ENCODE data around the gene BIRC7. TPM values are rescaled to one million over a fixed set of nuclear protein-coding genes. Genes with fewer than 3 reads are reported as not detected.
A peak's percentile ranks its signal among the peaks of the same experiment; 100 is the strongest.

Gene BIRC7
- total RNA-seq, 1 experiment from 2014 or later = 0.96 TPM

- TF ChIP-seq ZBTB33 (IDR thresholded peaks at IDR 0.05; ENCODE audit: extremely low read depth, insufficient replicate concordance, low read length) (no peak), POLR2A (IDR thresholded peaks at IDR 0.05; ENCODE audit: borderline replicate concordance, extremely low read depth, insufficient read depth, insufficient read length) (no peak), SRF (IDR thresholded peaks at IDR 0.05; ENCODE audit: low read depth) (no peak), ZFX (IDR thresholded peaks at IDR 0.05) (no peak)
These were observed 43.0 kb upstream of the BIRC7 start (continued) for GRCh38 chr20:63192721-63193120.

DNA sequence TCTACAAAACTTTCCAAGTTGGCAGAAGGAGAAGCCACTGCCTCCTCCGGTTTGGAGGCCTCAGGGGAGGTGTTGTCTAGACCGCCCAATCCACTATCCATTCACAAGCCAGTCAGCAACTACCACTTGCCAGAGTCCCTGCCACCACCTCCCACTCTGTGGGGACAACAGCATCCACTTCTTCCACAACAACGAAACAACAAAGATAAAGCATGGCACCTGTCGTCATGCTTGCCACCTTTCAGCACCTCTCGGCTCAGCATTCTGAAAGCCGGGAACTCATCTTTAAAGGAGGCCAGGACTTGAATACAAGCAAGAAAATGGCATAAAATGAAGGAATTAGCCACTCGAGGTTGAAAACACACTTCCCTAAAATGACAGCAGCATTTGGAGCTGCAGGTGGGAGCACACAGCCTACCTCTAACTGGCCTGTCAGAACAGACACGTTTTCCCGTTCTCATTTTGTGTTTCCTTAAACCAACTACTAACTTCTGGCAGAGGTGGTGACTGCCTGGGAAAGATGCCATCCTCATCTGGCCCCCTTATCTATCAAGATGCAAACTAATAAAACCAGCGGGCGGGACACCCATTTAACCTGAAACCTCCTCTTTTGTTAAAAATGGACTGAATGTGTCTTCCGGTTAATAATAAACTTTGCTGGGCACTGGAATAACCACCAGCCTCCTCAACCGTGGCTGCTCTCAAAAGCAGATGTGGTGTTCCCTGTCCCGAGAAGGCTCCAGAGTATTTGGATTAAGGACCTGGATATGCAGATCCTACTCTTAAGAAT is 41.5 kb upstream of the BIRC7 start:
- no peak overlapping the region for H3K27ac ChIP-seq (ENCODE audit: low read depth, low read length)
- H3K4me3 ChIP-seq (replicated peaks in 1 of 2; ENCODE audit: low read depth in 1 of 2, low read length in 2 of 2) = no peak overlapping the region
- no peaks in the 10 kb centered on the region for H3K9me2 ChIP-seq (ENCODE audit: insufficient read depth)
- CTCF ChIA-PET = no interaction called here
- H3K4me2 ChIP-seq (ENCODE audit: low read length) = no peak overlapping the region
- H3K27me3 ChIP-seq (ENCODE audit: insufficient read depth, low read length) = no peaks in the 10 kb centered on the region
- TF ChIP-seq SIN3A (IDR thresholded peaks at IDR 0.05; ENCODE audit: low read depth) (no peak), POLR2AphosphoS5 (IDR thresholded peaks at IDR 0.05; ENCODE audit: low read depth, low read length) (peak; percentile 15; the same call in 1 of the 2 replicates), JUND (IDR thresholded peaks at IDR 0.05) (no peak), REST (IDR thresholded peaks at IDR 0.05; ENCODE audit: low read depth) (no peak), RAD21 (IDR thresholded peaks at IDR 0.05; ENCODE audit: low read depth) (no peak), ELF1 (IDR thresholded peaks at IDR 0.05; ENCODE audit: borderline replicate concordance, low read depth) (no peak), ZNF274 (IDR thresholded peaks at IDR 0.05; ENCODE audit: low read depth, low read length) (no peak)
- TF ChIP-seq, protein P1, sequence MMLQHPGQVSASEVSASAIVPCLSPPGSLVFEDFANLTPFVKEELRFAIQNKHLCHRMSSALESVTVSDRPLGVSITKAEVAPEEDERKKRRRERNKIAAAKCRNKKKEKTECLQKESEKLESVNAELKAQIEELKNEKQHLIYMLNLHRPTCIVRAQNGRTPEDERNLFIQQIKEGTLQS (IDR thresholded peaks at IDR 0.05) = no peak
- intact Hi-C loops (cut with micrococcal nuclease) = no loop called here
- peaks cover 46% of the 10 kb centered on the region for H3K79me2 ChIP-seq (ENCODE audit: insufficient read depth, low read length)
- no peak for ATAC-seq
- POLR2A ChIA-PET = no interaction called here
- peaks cover 9 to 13% of the 10 kb centered on the region in 2 experiments for H3K4me1 ChIP-seq (ENCODE audit: control insufficient read depth in 1 of 2, insufficient read depth in 2 of 2, low read length in 2 of 2)
- no TSS peak for BruUV-seq (replicated peaks)
- H3K9ac ChIP-seq (ENCODE audit: low read length) = no peak overlapping the region
- RAD21 ChIA-PET (ENCODE audit: low non-redundant PET in 1 of 2, low total read pairs in 2 of 2, uncharacterized antibody in 2 of 2, unreplicated experiment in 2 of 2) = no interaction called here
- peaks cover 3 to 13% of the 10 kb centered on the region in 2 experiments; a peak in 3 of 4 replicates for H3K36me3 ChIP-seq (ENCODE audit: control insufficient read depth in 1 of 2, insufficient read depth in 2 of 2, low read length in 2 of 2)
- H2AFZ ChIP-seq (ENCODE audit: low read depth, low read length, poor library complexity, severe bottlenecking) = no peak overlapping the region
- peaks cover 17% of the 10 kb centered on the region; the same call in 1 of the 2 replicates for H4K20me1 ChIP-seq (ENCODE audit: insufficient read depth)
- no peak for DNase-seq (ENCODE audit: low read depth, low spot score)
- no peaks in the 10 kb centered on the region for H3K9me3 ChIP-seq (ENCODE audit: control insufficient read depth in 1 of 2, insufficient read depth in 1 of 2, low read depth in 1 of 2, low read length in 2 of 2)
